GM12891 (cell line): ENCODE data around the gene C9orf85.

Experiments used
- POLR2A ChIP-seq: IDR thresholded peaks from 2 replicates; pipeline ENCODE4 v1.6.1; 2011; ENCODE audit warnings: low read depth, low read length, control low read depth
- POLR2AphosphoS5 ChIP-seq: IDR thresholded peaks from 2 replicates; pipeline ENCODE4 v1.6.1; 2011; ENCODE audit warnings: low read depth, low read length, control low read depth
- SPI1 ChIP-seq: IDR thresholded peaks from 2 replicates; pipeline ENCODE4 v1.6.1; 2011; ENCODE audit warnings: low read depth, low read length, control low read depth

DNA sequence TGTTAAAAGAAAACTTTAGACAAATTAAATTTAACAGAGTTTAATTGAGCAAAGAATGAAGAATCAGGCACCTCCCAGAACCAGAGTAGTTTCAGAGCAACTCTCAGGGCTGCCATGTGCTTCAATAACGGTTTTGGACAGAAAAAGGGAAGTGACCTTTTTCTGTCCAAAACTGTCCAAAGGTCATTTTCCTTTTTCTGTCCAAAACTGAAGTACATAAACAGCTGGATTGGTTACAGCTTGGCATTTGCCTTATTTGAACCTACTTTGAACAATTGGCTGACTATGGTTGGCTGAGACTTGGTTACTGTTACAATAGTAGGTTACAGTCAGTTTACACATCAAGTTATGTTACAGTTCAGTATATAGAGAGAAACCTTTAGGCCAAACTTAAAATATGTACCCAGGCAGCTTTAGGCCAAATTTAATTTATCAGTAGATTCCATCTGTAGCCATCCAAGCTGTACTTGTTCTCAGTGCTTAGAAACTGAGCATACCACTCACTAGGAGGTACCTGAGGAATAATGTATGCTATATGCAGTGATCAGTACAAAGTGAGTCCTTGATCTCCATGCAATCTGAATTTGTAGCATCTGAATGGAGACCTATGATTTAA lies 44.0 kb downstream of the C9orf85 start:
- no peak for TF ChIP-seq POLR2AphosphoS5
- no peak for TF ChIP-seq POLR2A
- TF ChIP-seq SPI1 = peak; percentile 90
